HepG2 (cell line): ENCODE measurements around the gene VSIR.

ENCODE experiments used
- CENPBD1 ChIP-seq: sonication (generic); formaldehyde crosslinking; IDR thresholded peaks from 2 replicates; pipeline ENCODE4 v1.8.0; 2022; ENCODE audit warnings: missing genetic modification reagents, low read depth, mild to moderate bottlenecking, borderline replicate concordance
- JUND ChIP-seq: sonication (generic); formaldehyde crosslinking; IDR thresholded peaks from 2 replicates; pipeline ENCODE4 v1.8.0; 2022; ENCODE audit warnings: mild to moderate bottlenecking, missing genetic modification reagents
- STAT5B ChIP-seq: sonication (generic); formaldehyde crosslinking; IDR thresholded peaks from 2 replicates; pipeline ENCODE4 v1.4.0; 2020; ENCODE audit warnings: missing genetic modification reagents

DNA sequence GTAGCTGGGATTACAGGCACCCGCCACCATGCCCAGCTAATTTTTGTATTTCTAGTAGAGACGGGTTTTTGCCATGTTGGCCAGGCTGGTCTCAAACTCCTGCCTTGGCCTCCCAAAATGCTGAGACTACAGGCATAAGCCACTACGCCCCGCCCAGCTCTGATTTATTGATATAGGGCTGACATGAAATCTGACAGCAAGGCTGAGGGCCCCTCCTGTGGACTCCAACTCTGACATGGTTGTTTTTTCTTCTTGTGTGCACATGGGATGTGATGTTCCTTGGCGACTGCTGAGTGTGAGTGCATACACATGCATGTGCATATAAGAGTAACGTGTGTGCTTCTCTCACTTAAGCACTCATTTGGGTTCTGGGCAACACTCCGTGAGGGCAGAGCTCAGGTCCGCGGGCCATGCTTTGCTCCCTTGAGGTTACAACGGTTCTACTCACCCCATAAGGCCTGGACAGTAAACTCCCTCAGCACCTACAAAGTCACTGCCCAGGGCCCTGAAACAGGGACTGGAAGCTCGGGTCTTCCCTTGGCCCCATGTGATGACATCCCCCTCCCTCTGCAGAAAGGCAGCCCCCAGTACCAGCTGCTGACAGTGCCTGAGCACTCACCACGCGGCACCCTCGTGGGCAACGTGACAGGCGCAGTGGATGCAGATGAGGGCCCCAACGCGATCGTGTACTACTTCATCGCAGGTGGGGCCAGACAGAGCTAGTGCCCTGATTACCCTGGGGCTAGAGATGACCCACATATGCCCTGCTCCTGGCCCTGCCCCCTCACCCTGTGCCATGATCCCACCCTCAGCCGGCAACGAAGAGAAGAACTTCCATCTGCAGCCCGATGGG is 33.6 kb upstream of the VSIR start:
- TF ChIP-seq STAT5B (CRISPR knock-in tag) (no peak), JUND (no peak), CENPBD1 (no peak)
